Amniotic epithelial cell (primary cell): ENCODE results near the gene NDUFB6.
A peak's percentile ranks its signal among the peaks of the same experiment; 100 is the strongest.
"Not testable (repeated sequence)": the region's sequence is repeated elsewhere in the genome, so short reads cannot be mapped to it uniquely, and the experiment has no call there.

Experiments
- DNase-seq: peaks from one replicate; pipeline ENCODE4 v3.0.0-alpha.2; 2010; ENCODE audit warnings: low read depth

NDUFB6 gene

GRCh38 chr9:32570262-32570661 lies 2.7 kb downstream of the NDUFB6 start:
- no peak for DNase-seq

- DNase-seq: no peak
These were observed 6.2 kb downstream of the NDUFB6 start for GRCh38 chr9:32566770-32567169.

- DNase-seq: no peak
These were observed 7.0 kb downstream of the NDUFB6 start for GRCh38 chr9:32565967-32566366.

- no peak for DNase-seq
These were observed 14.5 kb downstream of the NDUFB6 start for GRCh38 chr9:32558408-32558934.

- no peak for DNase-seq
These were observed 18.4 kb downstream of the NDUFB6 start for GRCh38 chr9:32554591-32554990.

GRCh38 chr9:32554107-32554506 lies 18.9 kb downstream of the NDUFB6 start:
- peak; percentile 43 for DNase-seq

- peak; percentile 82 for DNase-seq
These were observed 20.6 kb downstream of the NDUFB6 start, which contains the start of the genes SMIM27 and TOPORS for GRCh38 chr9:32552172-32552872. Gene SMIM27 (plus strand): TSS chr9:32552327. CDS start chr9:32552435, 108 bp downstream. Gene TOPORS (minus strand): TSS chr9:32552586. CDS start chr9:32552436, 150 bp downstream.

- DNase-seq: peak; percentile 44
These were observed 21.5 kb downstream of the NDUFB6 start for GRCh38 chr9:32551276-32552051.

GRCh38 chr9:32550562-32551275 lies 22.2 kb downstream of the NDUFB6 start:
- DNase-seq: peak; percentile 86

GRCh38 chr9:32550150-32550561 lies 22.8 kb downstream of the NDUFB6 start:
- DNase-seq: peak; percentile 44

- not testable (repeated sequence) for DNase-seq
These were observed 24.7 kb downstream of the NDUFB6 start for GRCh38 chr9:32548213-32548612.

GRCh38 chr9:32545884-32546283 lies 27.1 kb downstream of the NDUFB6 start:
- DNase-seq: no peak

- no peak for DNase-seq
These were observed 29.9 kb downstream of the NDUFB6 start for GRCh38 chr9:32543047-32543446.

GRCh38 chr9:32533816-32534215 lies 39.1 kb downstream of the NDUFB6 start:
- no peak for DNase-seq

- DNase-seq: peak; percentile 17
These were observed 39.6 kb downstream of the NDUFB6 start for GRCh38 chr9:32533336-32533735.

GRCh38 chr9:32526707-32527048 lies 46.3 kb downstream of the NDUFB6 start:
- DNase-seq: no peak

GRCh38 chr9:32526041-32526706 lies 46.8 kb downstream of the NDUFB6 start, which contains the start of gene RIGI:
Gene RIGI (minus strand): TSS chr9:32526196. CDS start chr9:32526166, 30 bp downstream.
- peak; percentile 92 for DNase-seq

GRCh38 chr9:32525709-32526030 lies 47.3 kb downstream of the NDUFB6 start:
- DNase-seq: no peak

GRCh38 chr9:32524892-32525708 lies 47.9 kb downstream of the NDUFB6 start:
- peak; percentile 50 for DNase-seq

GRCh38 chr9:32524558-32524891 lies 48.4 kb downstream of the NDUFB6 start:
- DNase-seq: not testable (repeated sequence)

GRCh38 chr9:32523910-32524309 lies 49.0 kb downstream of the NDUFB6 start:
- no peak for DNase-seq
